ENCODE measurements around the gene PLA2G10.

PLA2G10 gene

DNA sequence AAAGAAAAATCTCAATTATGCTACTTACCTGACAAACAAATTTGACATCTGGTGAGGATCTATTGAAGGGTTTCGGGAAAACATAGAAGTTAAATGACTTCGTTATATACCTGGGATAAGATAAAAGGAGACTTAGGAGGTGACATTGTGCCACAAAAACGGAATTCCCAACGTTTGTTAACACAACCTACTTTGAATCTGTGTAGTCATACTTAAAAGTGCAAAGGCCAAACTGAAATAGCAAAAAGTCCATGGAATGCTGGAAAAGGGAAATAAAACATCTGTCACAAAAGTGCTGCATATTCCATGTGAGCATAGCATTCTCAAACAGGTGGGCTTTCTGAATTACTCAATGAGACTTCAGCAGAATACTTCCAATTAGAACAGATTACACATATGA lies 67.0 kb downstream of the PLA2G10 start:
- Histone ChIP-seq H3K27me3 (ENCODE audit: insufficient read depth, low read length) (no peaks in the 10 kb centered on the region), H3K9me3 (ENCODE audit: low read length) (no peaks in the 10 kb centered on the region), H3K9me2 (ENCODE audit: low read depth, low read length) (no peaks in the 10 kb centered on the region), H3K79me2 (ENCODE audit: insufficient read depth, low read length) (peaks cover 17% of the 10 kb centered on the region), H3K4me2 (ENCODE audit: low read length) (no peak overlapping the region), H3F3A (ENCODE audit: insufficient read depth, low read length) (no peaks in the 10 kb centered on the region; the same call in 1 of the 2 replicates), H3K4me1 (ENCODE audit: insufficient read depth, low read length, severe bottlenecking) (peaks cover 25% of the 10 kb centered on the region), H2AFZ (ENCODE audit: low read length) (no peak overlapping the region), H3K9ac (ENCODE audit: low read length) (no peak overlapping the region), H4K20me1 (ENCODE audit: insufficient read depth, low read length) (no peaks in the 10 kb centered on the region), H3K4me3 (ENCODE audit: low read depth, low read length, poor library complexity, severe bottlenecking) (no peak overlapping the region), H3K27ac (ENCODE audit: low read depth, low read length, poor library complexity, severe bottlenecking) (no peak overlapping the region), H3K36me3 (ENCODE audit: insufficient read depth, low read length) (peaks cover 67% of the 10 kb centered on the region)
- TF ChIP-seq, protein P1, sequence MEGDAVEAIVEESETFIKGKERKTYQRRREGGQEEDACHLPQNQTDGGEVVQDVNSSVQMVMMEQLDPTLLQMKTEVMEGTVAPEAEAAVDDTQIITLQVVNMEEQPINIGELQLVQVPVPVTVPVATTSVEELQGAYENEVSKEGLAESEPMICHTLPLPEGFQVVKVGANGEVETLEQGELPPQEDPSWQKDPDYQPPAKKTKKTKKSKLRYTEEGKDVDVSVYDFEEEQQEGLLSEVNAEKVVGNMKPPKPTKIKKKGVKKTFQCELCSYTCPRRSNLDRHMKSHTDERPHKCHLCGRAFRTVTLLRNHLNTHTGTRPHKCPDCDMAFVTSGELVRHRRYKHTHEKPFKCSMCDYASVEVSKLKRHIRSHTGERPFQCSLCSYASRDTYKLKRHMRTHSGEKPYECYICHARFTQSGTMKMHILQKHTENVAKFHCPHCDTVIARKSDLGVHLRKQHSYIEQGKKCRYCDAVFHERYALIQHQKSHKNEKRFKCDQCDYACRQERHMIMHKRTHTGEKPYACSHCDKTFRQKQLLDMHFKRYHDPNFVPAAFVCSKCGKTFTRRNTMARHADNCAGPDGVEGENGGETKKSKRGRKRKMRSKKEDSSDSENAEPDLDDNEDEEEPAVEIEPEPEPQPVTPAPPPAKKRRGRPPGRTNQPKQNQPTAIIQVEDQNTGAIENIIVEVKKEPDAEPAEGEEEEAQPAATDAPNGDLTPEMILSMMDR (IDR thresholded peaks at IDR 0.05; ENCODE audit: low read length): no peak
- no peak for TF ChIP-seq EZH2 (IDR thresholded peaks at IDR 0.05; ENCODE audit: borderline replicate concordance, low read length)

All from OCI-LY1 (cell line).